ENCODE results near the gene ACTL10.

ACTL10 gene

DNA sequence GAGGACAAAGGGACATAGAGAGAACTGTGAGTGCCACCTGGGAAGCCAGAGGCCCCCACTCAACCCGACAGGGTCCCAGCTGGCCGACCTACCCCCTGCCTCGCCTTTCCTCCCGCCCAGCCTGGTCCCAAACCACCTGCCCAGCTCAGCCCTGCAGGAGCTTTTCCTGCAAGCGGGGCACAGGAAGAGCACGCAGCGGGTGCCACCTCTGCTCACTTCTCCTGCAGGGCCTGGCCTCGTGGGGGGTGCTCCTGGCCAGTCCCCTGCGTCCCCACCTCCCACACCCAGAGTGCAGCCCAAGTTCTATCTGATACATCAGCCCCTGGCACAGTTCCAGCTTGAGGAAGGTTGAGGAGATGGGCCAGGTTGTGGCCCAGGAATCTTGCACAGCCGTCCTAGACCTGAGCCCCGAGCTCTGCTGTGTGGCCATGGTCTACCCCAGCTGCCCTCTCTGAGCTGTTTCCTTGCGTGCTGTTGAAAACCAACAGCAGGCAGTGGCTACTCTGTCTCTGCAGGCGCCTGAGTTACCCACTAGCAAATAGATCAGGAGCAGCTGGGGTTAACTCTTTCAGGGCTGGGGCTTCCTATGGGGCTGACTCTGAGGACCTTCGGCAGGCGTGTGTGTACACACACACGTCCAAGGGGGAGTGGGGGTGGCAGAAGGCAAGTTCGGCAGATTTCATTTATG is 5.8 kb downstream of the ACTL10 start:
- in situ Hi-C loops (cut with MboI; ENCODE audit: low pct_unique_long_range_greater_than_20kb, low sequenced_read_pairs) = loop anchor here (25.0 kb wide), 1 partner anchor 210 kb away; no protein-coding TSS in a partner anchor
- no peak for DNase-seq

GRCh38 chr20:33673114-33673409 is 6.3 kb downstream of the ACTL10 start:
- no peak for DNase-seq
- in situ Hi-C loops (cut with MboI; ENCODE audit: low pct_unique_long_range_greater_than_20kb, low sequenced_read_pairs) = loop anchor here (25.0 kb wide), 1 partner anchor 211 kb away; no protein-coding TSS in a partner anchor

DNA sequence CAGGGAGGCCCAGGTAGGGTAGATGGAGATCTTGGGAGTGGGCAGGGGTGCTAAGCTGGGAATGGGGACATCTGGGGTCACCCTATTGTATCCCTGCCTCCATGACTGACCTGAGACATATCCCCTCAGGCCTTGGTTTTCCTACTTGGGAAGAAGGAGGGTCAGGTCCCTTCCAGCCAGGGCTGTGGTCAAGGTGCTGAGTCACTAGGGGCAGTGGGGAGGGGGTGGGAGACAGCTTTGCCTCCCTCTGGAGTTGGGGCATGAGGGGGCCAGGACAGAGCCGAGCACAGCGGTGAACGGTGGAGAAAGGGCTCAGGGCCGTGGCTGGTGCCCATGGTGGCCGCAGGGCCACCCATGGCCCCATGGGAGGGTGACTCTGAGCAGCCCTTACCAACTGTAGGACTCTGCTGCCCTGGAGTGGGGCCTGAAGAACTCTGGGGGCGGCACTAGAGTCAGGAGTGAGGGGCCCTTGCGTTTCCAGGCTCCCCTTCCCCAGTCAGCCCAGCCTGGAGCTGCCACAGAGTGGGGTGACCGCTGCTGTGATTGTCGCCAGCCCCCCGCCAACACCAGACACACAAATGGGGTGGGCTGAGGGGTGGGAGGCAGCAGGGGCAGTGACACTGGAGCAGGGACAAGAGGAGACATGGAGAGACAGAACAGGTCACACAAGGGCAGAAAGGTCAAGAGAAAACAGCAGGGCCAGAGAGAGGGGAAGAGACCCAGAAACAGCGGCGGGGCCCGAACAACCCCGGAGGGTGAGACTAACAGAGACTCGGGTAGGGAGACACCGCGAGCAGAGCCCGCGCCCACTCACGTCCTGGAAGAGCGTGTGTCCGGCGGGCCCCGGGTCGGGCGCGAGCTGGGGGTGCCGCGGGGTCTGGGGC is 6.9 kb downstream of the ACTL10 start:
- in situ Hi-C loops (cut with MboI; ENCODE audit: low pct_unique_long_range_greater_than_20kb, low sequenced_read_pairs) = loop anchor here (25.0 kb wide), 1 partner anchor 211 kb away; no protein-coding TSS in a partner anchor
- DNase-seq = no peak

- DNase-seq = peak; percentile 69
- in situ Hi-C loops (cut with MboI; ENCODE audit: low pct_unique_long_range_greater_than_20kb, low sequenced_read_pairs) = loop anchor here (25.0 kb wide), 1 partner anchor 212 kb away; no protein-coding TSS in a partner anchor
Measured at GRCh38 chr20:33674294-33675135, 7.8 kb downstream of the ACTL10 start, which contains the start of gene NECAB3. NECAB3 (minus strand) TSS chr20:33674428; CDS start chr20:33674352, 76 bp downstream.

DNA sequence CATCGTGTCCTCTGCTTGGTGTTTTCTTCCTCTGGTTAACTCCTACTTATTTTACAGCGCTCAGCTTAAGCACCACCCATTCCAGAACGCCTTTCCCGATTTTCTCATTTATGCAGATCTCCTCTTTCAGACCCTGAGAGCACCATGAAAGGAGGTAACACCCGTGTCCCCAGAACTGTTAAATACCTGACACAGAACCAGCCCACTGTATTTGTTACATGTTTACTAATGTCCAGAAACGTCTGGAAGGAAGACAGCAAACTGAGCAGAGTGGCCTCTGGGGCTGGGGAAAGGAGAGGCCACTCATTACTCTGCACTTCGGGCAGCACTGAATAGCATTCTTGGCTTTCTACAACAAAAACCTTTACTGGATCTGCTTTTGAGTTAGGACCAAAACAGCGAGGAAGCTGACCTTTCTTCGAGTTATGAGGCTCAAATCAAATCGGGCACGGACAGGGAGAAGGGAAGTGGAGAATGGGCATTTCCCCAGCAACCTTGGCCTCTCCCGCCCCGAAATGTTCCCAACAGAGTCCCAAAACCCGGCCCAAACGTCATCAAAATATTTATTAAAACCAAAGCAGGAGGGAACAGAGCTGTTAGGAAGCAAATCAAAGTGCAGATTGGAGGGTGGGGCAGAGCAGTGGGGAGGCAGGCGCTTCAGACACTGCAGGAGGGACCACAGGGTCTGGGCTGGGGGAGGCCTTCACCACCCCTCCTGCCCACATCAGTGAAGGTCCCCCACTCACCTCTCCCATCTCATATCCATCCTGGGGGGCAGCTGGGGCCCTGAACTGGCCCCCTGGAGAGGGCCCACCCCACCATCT is 8.6 kb downstream of the ACTL10 start:
- DNase-seq = no peak
- in situ Hi-C loops (cut with MboI; ENCODE audit: low pct_unique_long_range_greater_than_20kb, low sequenced_read_pairs) = no loop called here

DNA sequence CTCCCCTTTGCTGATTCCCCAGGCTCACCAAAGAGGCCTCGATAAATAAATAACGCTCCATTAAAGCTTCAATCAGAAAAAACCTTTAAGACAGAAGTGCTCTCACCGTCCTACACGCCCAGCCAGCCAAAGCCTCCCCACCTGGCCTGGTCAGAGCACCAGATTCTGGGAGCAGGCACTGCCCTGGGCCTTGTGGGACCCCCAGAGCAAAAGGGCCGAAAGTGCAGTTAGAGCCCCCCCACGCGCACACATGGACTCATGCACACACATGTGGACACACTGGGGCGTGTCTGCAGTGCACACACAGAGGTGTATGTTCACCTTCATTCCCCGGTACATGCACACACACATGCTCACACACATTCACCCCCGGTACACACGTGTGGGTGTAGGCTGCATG is 9.4 kb downstream of the ACTL10 start:
- DNase-seq = no peak
- in situ Hi-C loops (cut with MboI; ENCODE audit: low pct_unique_long_range_greater_than_20kb, low sequenced_read_pairs) = no loop called here

DNA sequence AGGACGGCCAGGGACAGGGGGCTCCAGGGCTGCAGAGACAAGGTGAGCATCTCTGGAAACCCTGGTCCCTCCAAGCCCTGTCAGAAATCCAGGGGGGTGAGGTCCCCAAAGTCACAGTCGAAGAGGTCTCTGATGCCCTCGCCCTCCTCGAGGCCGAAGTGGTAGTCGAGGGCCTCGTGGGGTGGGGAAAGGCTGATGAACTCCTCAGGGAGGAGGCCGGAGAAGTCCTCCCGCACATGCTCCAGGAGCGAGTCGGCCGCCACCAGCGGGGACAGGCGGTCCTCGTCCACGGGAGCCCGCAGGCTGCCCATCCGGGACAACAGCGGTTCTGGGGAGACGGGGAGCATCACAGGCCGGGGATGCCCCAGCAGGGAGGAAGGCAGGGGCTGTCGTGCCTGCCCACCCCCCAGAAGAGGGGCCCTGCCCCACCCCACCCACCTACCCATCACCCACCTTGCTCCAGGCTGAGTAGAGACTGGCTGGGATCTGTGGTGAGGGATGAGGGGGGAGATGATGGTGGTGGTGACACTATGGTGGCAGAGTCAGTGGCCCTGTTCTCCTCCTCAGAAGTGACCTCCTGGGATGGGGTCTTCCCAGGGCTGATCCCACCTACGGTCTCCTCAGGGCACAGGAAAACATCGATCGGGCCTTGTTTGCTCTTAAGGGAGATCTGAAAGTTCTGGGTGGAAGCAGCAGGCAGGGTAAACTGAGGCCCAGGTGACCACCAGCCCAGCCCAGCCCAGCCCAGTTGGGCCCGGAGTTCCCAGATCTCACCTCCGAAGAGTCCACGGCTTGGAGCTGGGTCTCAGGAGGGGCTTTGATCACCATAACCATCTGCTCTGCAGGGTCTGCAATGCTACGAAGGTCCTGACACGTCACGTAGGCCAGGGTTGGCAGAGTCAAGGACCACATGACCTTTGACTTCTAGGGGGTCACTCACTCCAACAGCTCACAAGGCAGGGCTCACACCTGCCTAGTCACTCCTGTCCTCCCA is 10.2 kb downstream of the ACTL10 start:
- in situ Hi-C loops (cut with MboI; ENCODE audit: low pct_unique_long_range_greater_than_20kb, low sequenced_read_pairs) = no loop called here
- no peak for DNase-seq

DNA sequence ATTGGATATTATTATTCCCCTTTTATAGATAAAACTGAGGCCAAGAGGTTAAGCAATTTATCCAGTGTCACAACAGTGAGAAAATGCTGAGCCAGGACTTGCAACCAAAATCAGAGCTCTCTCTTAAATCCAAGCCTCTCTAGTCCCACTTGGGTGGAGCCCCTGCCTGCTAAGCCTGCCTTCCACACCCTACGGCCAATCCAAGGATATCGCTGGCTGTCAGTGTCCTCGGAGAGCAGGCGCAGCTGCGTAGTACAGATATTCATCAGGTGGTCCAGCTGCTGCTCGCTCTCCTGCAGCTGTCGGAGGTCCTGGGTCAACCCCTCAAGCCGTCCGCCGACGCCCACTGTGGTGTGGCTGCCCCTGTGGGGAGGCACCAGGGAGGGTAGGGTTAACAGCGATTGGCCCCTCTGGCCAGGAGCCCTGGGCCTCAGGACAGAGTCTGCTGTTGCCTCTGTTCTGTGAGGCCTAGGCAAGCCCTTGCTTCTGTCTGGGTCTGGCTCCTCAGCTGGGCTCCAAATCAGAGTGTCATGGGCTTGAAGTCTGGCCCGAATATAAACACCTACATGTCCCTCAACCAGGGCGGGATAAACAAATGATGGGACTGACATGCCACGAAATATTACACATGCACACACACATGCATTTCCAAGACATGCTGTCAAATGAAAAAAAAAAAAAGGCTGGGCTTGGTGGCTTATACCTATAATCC is 11.4 kb downstream of the ACTL10 start:
- in situ Hi-C loops (cut with MboI; ENCODE audit: low pct_unique_long_range_greater_than_20kb, low sequenced_read_pairs) = no loop called here
- no peak for DNase-seq

GRCh38 chr20:33679758-33680485 is 13.2 kb downstream of the ACTL10 start:
- in situ Hi-C loops (cut with MboI; ENCODE audit: low pct_unique_long_range_greater_than_20kb, low sequenced_read_pairs) = no loop called here
- DNase-seq = no peak

DNA sequence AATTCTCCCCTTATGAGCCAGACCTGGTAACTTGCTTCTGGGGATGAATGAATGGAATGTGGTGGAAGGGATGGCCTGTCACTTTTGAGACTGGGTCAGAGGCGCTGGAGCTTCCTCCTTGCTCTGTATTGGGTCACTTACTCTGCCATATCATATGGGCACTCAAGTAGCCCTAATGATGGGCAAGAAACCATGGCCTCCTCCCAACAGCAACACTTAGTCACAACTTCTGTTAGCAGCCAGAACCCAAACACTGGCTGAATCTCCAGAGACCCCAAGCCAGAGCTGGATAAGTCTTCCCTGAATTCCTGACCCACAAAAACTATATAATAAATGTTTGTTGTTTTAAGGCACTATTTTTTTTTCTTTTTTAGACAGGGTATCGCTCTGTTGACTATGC is 13.9 kb downstream of the ACTL10 start:
- no peak for DNase-seq
- in situ Hi-C loops (cut with MboI; ENCODE audit: low pct_unique_long_range_greater_than_20kb, low sequenced_read_pairs) = no loop called here

GRCh38 chr20:33681288-33681687 is 14.5 kb downstream of the ACTL10 start:
- in situ Hi-C loops (cut with MboI; ENCODE audit: low pct_unique_long_range_greater_than_20kb, low sequenced_read_pairs) = no loop called here
- DNase-seq = no peak

DNA sequence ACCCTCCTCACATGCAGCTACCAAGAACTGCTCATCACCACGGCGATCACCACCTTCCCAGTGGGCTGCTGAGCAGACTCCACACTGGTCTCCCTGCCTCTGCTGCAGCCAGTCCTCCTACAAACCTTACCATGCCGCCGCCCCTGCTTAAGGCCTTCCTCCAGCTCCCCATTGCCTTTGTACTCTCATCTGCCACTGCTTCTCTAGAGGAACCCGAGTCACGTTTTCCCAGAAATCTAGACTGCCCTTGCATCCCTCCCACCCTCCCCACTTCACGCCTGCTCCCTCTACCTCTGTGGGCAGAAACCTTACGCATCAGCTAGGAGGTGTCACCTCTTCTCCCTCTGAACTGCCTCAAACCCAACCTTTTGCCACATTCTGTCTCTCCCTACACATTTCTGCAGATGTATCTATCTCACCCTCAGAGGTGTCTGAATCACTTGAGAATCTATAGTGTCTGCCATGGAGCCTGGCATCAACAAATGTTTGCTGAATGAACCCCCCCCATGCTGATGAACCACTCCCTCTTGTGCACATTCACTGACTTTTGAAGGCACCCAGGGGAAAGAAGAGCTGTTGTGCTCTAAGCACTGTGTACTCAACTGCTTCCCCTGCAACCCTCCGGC is 15.1 kb downstream of the ACTL10 start:
- in situ Hi-C loops (cut with MboI; ENCODE audit: low pct_unique_long_range_greater_than_20kb, low sequenced_read_pairs) = no loop called here
- DNase-seq = no peak

DNA sequence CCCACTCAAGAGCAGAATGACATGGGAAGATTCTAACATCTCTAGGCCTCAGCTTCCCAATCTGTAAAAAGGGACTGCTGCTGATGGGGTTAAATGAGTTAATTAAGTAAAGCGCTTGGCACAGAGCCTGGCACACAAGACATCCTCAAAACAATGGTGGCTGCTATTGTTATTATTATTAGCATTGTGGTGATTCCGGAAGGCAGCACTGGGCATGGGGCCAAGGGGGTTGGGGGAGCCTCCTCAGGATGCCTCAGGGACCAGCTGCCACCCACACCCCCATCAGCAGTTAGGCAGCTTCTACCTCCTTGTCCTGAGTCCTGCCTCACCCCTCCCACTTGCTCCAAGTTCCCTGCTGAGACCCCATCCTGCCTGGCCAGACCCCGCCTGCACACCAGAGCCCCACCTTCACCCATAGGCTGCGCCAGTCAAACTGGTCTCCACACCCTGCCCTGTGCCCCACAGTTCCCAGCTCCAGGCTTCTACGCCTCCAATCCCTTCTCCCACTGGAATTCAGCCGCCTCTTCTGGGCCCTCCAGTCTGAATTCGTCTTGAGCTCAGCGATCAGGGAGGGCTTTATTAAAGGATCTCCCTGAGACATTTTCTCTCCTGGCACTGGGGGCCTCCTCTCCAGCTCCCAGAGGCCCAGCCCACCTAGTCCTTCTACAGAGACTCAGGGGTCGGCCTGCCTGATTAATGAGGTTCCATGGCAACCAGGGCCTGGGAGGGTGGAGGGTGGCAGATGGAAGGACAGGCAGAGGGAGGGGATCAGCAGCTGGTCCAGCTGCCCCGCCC is 18.0 kb downstream of the ACTL10 start:
- peak; percentile 19 for DNase-seq
- in situ Hi-C loops (cut with MboI; ENCODE audit: low pct_unique_long_range_greater_than_20kb, low sequenced_read_pairs) = no loop called here

DNA sequence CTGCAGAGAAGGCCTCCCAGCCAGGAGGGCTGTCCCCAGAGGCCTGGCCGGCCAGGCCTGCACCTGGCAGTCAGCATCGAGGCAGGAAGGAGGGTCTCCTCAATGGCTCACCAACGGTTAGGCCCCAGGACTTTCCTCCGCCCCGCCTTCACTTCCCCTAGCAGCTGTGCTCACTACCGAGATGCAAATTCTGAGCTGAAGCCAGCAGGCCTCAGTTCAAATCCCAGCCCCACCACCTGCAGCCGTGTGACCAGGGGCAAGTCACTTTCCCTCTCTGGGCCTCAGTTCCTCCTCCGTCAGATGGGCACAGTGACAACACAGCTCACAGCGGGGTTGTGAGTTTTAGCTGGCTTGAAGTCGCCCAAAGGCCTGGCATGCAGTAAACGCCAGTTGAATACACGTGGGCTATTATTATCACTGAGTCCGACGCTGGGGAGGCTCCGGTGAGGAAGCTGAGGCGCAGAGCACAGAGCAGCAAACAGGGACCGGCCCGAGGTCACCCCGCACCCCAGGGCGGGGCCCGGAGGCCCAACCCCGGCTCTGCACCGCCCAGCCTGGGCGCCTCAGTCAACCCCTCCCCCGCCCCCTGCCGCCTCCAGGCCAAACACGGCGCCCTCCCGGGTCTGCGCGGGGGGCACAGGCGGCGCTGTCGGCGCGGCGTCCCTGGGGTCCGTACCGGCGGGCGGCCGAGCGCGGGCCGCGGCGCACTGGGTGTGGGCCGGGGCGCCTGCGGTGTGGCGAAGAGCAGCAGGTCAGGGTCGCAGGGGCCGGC is 18.8 kb downstream of the ACTL10 start:
- in situ Hi-C loops (cut with MboI; ENCODE audit: low pct_unique_long_range_greater_than_20kb, low sequenced_read_pairs) = no loop called here
- peak; percentile 54 for DNase-seq
